Measurements from ENCODE around the gene PRSS23.

The PRSS23 gene

GRCh38 chr11:86811637-86812321 is 11.4 kb downstream of the PRSS23 start:
- H3K9me3 ChIP-seq (ENCODE audit: insufficient read depth, low read length), result no peaks in the 10 kb centered on the region
- no peak overlapping the region for H3K4me3 ChIP-seq (ENCODE audit: insufficient read depth, low read length, poor library complexity, severe bottlenecking)
- no peaks in the 10 kb centered on the region for H4K20me1 ChIP-seq (ENCODE audit: low read depth, low read length)
- H3K27ac ChIP-seq (ENCODE audit: low read depth, low read length), result no peak overlapping the region
- no peaks in the 10 kb centered on the region for H3K79me2 ChIP-seq (ENCODE audit: insufficient read depth, low read length)
- H3K4me2 ChIP-seq (ENCODE audit: low read depth, low read length, poor library complexity, severe bottlenecking), result no peak overlapping the region
- H2AFZ ChIP-seq (ENCODE audit: low read depth, low read length, severe bottlenecking), result no peak overlapping the region
- H3K9ac ChIP-seq (ENCODE audit: low read length), result no peak overlapping the region
- no peaks in the 10 kb centered on the region for H3K36me3 ChIP-seq (ENCODE audit: low read length)
- H3F3A ChIP-seq (ENCODE audit: insufficient read depth), result no peaks in the 10 kb centered on the region
- H3K27me3 ChIP-seq (ENCODE audit: low read length), result no peaks in the 10 kb centered on the region; the same call in 1 of the 2 replicates
- no peak for TF ChIP-seq EZH2phosphoT487 (conservative IDR thresholded peaks at IDR 0.05; ENCODE audit: low read length)
- no peak for TF ChIP-seq CTCF (IDR thresholded peaks at IDR 0.05; ENCODE audit: insufficient read depth, low read length, poor library complexity, severe bottlenecking)
- H3K9me2 ChIP-seq (replicated peaks; ENCODE audit: insufficient read depth, low read length), result no peaks in the 10 kb centered on the region

DNA sequence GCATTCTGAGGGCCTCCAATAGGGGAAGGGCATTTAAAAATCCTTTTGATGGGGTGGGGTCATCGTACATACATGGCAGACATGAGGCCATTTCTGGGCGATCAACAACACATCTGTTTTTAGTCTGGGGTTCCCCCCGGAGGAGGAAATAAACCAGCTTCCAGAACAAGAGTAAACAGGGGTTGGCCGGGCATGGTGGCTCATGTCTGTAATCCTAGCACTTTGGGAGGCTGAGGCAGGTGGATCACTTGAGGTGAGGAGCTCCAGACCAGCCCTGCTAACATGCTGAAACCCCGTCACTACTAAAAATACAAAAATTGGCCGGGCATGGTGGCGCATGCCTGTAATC is 12.0 kb downstream of the PRSS23 start:
- Histone ChIP-seq H4K20me1 (ENCODE audit: low read depth, low read length) (no peaks in the 10 kb centered on the region), H3K9ac (ENCODE audit: low read length) (no peak overlapping the region), H3K4me3 (ENCODE audit: insufficient read depth, low read length, poor library complexity, severe bottlenecking) (no peak overlapping the region), H3F3A (ENCODE audit: insufficient read depth) (no peaks in the 10 kb centered on the region), H2AFZ (ENCODE audit: low read depth, low read length, severe bottlenecking) (no peak overlapping the region), H3K9me3 (ENCODE audit: insufficient read depth, low read length) (no peaks in the 10 kb centered on the region), H3K27me3 (ENCODE audit: low read length) (no peaks in the 10 kb centered on the region; the same call in 1 of the 2 replicates), H3K4me2 (ENCODE audit: low read depth, low read length, poor library complexity, severe bottlenecking) (no peak overlapping the region), H3K79me2 (ENCODE audit: insufficient read depth, low read length) (no peaks in the 10 kb centered on the region), H3K27ac (ENCODE audit: low read depth, low read length) (no peak overlapping the region), H3K36me3 (ENCODE audit: low read length) (no peaks in the 10 kb centered on the region), H3K9me2 (replicated peaks; ENCODE audit: insufficient read depth, low read length) (no peaks in the 10 kb centered on the region)
- TF ChIP-seq EZH2phosphoT487 (conservative IDR thresholded peaks at IDR 0.05; ENCODE audit: low read length) (no peak), CTCF (IDR thresholded peaks at IDR 0.05; ENCODE audit: insufficient read depth, low read length, poor library complexity, severe bottlenecking) (no peak)

- Histone ChIP-seq H2AFZ (ENCODE audit: low read depth, low read length, severe bottlenecking) (no peak overlapping the region), H3K4me3 (ENCODE audit: insufficient read depth, low read length, poor library complexity, severe bottlenecking) (no peak overlapping the region), H3K9me3 (ENCODE audit: insufficient read depth, low read length) (no peaks in the 10 kb centered on the region), H3K27me3 (ENCODE audit: low read length) (no peaks in the 10 kb centered on the region; the same call in 1 of the 2 replicates), H3K27ac (ENCODE audit: low read depth, low read length) (no peak overlapping the region), H3F3A (ENCODE audit: insufficient read depth) (no peaks in the 10 kb centered on the region), H4K20me1 (ENCODE audit: low read depth, low read length) (no peaks in the 10 kb centered on the region), H3K9ac (ENCODE audit: low read length) (no peak overlapping the region), H3K36me3 (ENCODE audit: low read length) (no peaks in the 10 kb centered on the region), H3K9me2 (replicated peaks; ENCODE audit: insufficient read depth, low read length) (no peaks in the 10 kb centered on the region), H3K79me2 (ENCODE audit: insufficient read depth, low read length) (no peaks in the 10 kb centered on the region), H3K4me2 (ENCODE audit: low read depth, low read length, poor library complexity, severe bottlenecking) (no peak overlapping the region)
- no peak for TF ChIP-seq EZH2phosphoT487 (conservative IDR thresholded peaks at IDR 0.05; ENCODE audit: low read length)
These were observed 12.6 kb downstream of the PRSS23 start for GRCh38 chr11:86812981-86813380.

DNA sequence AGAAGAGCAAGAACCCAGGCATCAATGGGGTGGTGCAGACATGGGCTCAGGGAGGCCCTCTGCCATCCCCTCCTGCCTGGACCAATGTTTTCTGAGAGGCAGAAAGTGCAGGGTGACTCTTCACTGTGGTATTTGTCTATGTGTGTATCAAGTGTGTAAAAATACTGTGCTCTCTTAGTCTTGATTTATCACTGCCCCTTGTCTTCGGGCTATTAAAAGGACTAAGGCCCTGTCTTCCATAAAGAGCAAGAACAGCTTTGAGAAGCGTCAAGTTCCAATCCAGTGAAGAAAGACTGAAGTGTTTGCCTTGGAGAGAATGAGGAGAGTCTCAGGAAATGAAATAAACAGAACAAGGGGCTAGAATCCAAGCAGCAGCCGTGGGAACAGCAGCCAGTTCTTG is 14.4 kb downstream of the PRSS23 start:
- Histone ChIP-seq H3K79me2 (ENCODE audit: insufficient read depth, low read length) (no peaks in the 10 kb centered on the region), H3K4me2 (ENCODE audit: low read depth, low read length, poor library complexity, severe bottlenecking) (no peak overlapping the region)

More for the DNA sequence above, 14.4 kb downstream of the PRSS23 start:
- Histone ChIP-seq H3K9ac (ENCODE audit: low read length) (no peak overlapping the region), H3K36me3 (ENCODE audit: low read length) (no peaks in the 10 kb centered on the region), H3K9me3 (ENCODE audit: insufficient read depth, low read length) (no peaks in the 10 kb centered on the region), H2AFZ (ENCODE audit: low read depth, low read length, severe bottlenecking) (no peak overlapping the region), H4K20me1 (ENCODE audit: low read depth, low read length) (no peaks in the 10 kb centered on the region), H3K4me3 (ENCODE audit: insufficient read depth, low read length, poor library complexity, severe bottlenecking) (no peak overlapping the region), H3K27ac (ENCODE audit: low read depth, low read length) (no peak overlapping the region), H3K9me2 (replicated peaks; ENCODE audit: insufficient read depth, low read length) (no peaks in the 10 kb centered on the region), H3K27me3 (ENCODE audit: low read length) (no peaks in the 10 kb centered on the region), H3F3A (ENCODE audit: insufficient read depth) (no peaks in the 10 kb centered on the region)
- no peak for TF ChIP-seq CTCF (IDR thresholded peaks at IDR 0.05; ENCODE audit: insufficient read depth, low read length, poor library complexity, severe bottlenecking)
- no peak for TF ChIP-seq EZH2phosphoT487 (conservative IDR thresholded peaks at IDR 0.05; ENCODE audit: low read length)

Data from SU-DHL-6 (cell line).